Measurements from ENCODE around the gene LRRC8A.

DNA sequence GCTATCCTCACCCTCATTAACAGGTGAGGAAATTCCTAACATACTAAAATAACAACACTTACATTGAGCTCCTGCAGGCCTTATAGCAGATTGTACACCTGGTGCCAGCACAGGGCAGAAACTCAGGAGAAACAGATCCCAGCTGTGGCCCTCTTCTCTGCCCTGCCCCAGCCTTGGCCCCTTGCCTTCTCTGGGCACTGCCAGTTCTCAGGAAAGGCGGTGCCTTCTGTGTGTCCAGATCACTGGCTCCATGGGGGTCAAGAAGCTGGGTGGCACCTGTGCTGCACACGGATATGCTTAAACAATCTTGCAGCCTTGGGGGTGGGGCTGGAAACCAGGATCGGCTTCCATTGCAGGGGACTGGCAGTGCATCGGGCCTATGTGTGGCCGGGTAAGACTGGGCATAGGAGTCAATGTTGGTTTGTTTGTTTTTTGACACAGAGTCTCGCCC is 19.5 kb upstream of the LRRC8A start:
- TF ChIP-seq EZH2phosphoT487 (IDR thresholded peaks at IDR 0.05; ENCODE audit: insufficient read depth, low read depth) (no peak), EZH2 (IDR thresholded peaks at IDR 0.05; ENCODE audit: insufficient read depth, poor library complexity, severe bottlenecking) (no peak)
